ENCODE results near the gene E2F2.
A peak's percentile ranks its signal among the peaks of the same experiment; 100 is the strongest.
"Not testable (repeated sequence)": the region's sequence is repeated elsewhere in the genome, so short reads cannot be mapped to it uniquely, and the experiment has no call there.

The E2F2 gene

DNA sequence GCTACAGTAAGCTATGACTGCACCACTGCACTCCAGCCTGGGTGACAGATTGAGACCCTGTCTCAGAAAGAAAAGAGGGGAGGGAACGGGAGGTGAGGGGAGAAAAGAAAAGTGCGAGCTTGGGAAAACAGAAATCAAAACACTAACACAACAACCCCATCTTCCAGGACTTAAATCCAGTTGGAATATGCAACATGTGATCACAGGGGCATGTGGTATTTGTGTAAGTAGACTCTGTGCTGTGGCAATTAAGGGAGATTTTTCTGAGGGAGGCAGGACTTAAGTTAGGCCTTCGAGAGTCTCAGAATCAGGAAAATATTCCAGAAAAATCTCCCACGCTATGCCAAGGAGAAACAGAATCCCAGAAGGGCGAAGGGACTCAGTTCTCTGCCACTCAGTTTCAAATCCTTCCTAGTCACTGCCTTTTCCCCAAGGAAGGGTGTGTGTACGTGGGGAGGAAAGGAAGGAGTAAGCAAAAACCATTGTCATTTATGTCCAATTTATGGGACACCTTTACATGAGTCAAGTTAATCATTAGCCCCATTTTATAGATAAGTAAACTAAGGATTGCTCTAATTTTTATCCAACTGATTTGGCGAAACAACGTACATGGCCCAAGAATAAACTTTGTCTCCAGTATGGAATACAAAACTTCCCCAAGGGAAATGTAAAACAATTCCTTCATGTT lies 16.0 kb upstream of the E2F2 start:
- Histone ChIP-seq H3K27ac (ENCODE audit: insufficient read depth, low read length, poor library complexity, severe bottlenecking) (no peak overlapping the region), H3K9me3 (ENCODE audit: control insufficient read depth, low read length) (no peaks in the 10 kb centered on the region), H3K4me1 (ENCODE audit: control insufficient read depth, insufficient read depth, low read length, poor library complexity, severe bottlenecking) (no peaks in the 10 kb centered on the region), H3K36me3 (ENCODE audit: control insufficient read depth, insufficient read depth, low read length) (no peaks in the 10 kb centered on the region), H3K4me3 (ENCODE audit: insufficient read depth, low read depth, low read length, poor library complexity, severe bottlenecking) (no peak overlapping the region), H3K27me3 (replicated peaks; ENCODE audit: control insufficient read depth, insufficient read depth, low read length, poor library complexity, severe bottlenecking) (no peaks in the 10 kb centered on the region)
- DNase-seq, result no peak

- Histone ChIP-seq H3K4me1 (ENCODE audit: control insufficient read depth, insufficient read depth, low read length, poor library complexity, severe bottlenecking) (no peaks in the 10 kb centered on the region), H3K9me3 (ENCODE audit: control insufficient read depth, low read length) (no peaks in the 10 kb centered on the region), H3K27me3 (replicated peaks; ENCODE audit: control insufficient read depth, insufficient read depth, low read length, poor library complexity, severe bottlenecking) (no peaks in the 10 kb centered on the region), H3K27ac (ENCODE audit: insufficient read depth, low read length, poor library complexity, severe bottlenecking) (no peak overlapping the region), H3K36me3 (ENCODE audit: control insufficient read depth, insufficient read depth, low read length) (no peaks in the 10 kb centered on the region), H3K4me3 (ENCODE audit: insufficient read depth, low read depth, low read length, poor library complexity, severe bottlenecking) (no peak overlapping the region)
- no peak for DNase-seq
Observed at GRCh38 chr1:23545851-23546250, 14.8 kb upstream of the E2F2 start.

- DNase-seq, result peak; percentile 43 to 64 (median 45)
- Histone ChIP-seq H3K36me3 (ENCODE audit: control insufficient read depth, insufficient read depth, low read length) (no peaks in the 10 kb centered on the region), H3K9me3 (ENCODE audit: control insufficient read depth, low read length) (no peaks in the 10 kb centered on the region), H3K4me1 (ENCODE audit: control insufficient read depth, insufficient read depth, low read length, poor library complexity, severe bottlenecking) (peaks cover 2% of the 10 kb centered on the region), H3K4me3 (ENCODE audit: insufficient read depth, low read depth, low read length, poor library complexity, severe bottlenecking) (no peak overlapping the region), H3K27ac (ENCODE audit: insufficient read depth, low read length, poor library complexity, severe bottlenecking) (no peak overlapping the region), H3K27me3 (replicated peaks; ENCODE audit: control insufficient read depth, insufficient read depth, low read length, poor library complexity, severe bottlenecking) (no peaks in the 10 kb centered on the region)
Observed at GRCh38 chr1:23544444-23545389, 13.7 kb upstream of the E2F2 start.

- Histone ChIP-seq H3K4me1 (ENCODE audit: control insufficient read depth, insufficient read depth, low read length, poor library complexity, severe bottlenecking) (peaks cover 2% of the 10 kb centered on the region), H3K36me3 (ENCODE audit: control insufficient read depth, insufficient read depth, low read length) (no peaks in the 10 kb centered on the region), H3K27me3 (replicated peaks; ENCODE audit: control insufficient read depth, insufficient read depth, low read length, poor library complexity, severe bottlenecking) (no peaks in the 10 kb centered on the region), H3K27ac (ENCODE audit: insufficient read depth, low read length, poor library complexity, severe bottlenecking) (no peak overlapping the region), H3K9me3 (ENCODE audit: control insufficient read depth, low read length) (no peaks in the 10 kb centered on the region), H3K4me3 (ENCODE audit: insufficient read depth, low read depth, low read length, poor library complexity, severe bottlenecking) (no peak overlapping the region)
- no peak for DNase-seq
Observed at GRCh38 chr1:23543707-23544443, 12.8 kb upstream of the E2F2 start.

DNA sequence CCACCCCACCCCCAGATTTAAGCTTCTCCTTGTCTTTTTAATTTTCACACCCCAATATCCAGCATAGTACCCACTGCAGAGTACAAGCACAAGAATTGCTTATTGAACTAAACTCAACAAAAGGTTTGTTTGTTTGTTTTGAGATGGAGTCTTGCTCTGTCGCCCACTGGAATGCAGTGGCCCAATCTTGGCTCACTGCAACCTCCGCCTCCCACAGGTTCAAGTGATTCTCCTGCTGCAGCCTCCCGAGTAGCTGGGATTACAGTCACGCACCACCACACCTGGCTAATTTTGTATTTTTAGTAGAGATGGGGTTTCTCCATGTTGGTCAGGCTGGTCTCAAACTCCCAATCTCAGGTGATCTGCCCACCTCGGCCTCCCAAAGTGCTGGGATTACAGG lies 11.9 kb upstream of the E2F2 start:
- not testable (repeated sequence) for DNase-seq; H3K4me1 ChIP-seq (ENCODE audit: control insufficient read depth, insufficient read depth, low read length, poor library complexity, severe bottlenecking); H3K9me3 ChIP-seq (ENCODE audit: control insufficient read depth, low read length); H3K4me3 ChIP-seq (ENCODE audit: insufficient read depth, low read depth, low read length, poor library complexity, severe bottlenecking); H3K36me3 ChIP-seq (ENCODE audit: control insufficient read depth, insufficient read depth, low read length); H3K27me3 ChIP-seq (replicated peaks; ENCODE audit: control insufficient read depth, insufficient read depth, low read length, poor library complexity, severe bottlenecking); H3K27ac ChIP-seq (ENCODE audit: insufficient read depth, low read length, poor library complexity, severe bottlenecking)

DNA sequence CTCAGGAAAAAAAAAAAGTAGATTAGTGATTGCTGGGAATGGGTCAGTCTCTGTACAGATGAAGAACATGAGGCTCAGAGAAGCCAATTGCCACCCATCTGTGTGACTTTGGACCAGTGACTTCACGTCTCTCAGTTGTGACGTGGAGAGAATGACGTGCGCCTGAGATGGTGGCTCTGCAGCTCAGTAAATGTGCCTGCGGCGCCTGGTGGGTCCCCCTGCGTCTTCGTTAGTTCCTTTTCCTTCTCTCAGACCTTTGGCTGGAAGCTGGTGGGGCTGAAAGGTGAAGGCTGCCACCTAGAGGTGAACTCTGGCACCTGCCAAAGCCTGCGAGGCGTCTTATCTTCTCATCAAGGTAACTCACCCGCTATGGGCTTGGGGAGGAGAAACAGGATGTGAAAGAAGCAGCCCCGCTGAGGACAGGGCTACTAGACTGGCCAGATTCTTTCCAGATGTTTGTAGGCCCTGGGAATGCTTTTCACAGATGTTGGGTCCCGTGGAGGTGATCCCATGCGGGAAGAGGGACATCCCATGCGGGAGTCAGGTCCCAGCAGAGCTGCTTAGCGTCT lies 8.7 kb upstream of the E2F2 start:
- Histone ChIP-seq H3K4me3 (ENCODE audit: insufficient read depth, low read depth, low read length, poor library complexity, severe bottlenecking) (peak overlapping the region; percentile 28), H3K36me3 (ENCODE audit: control insufficient read depth, insufficient read depth, low read length) (no peaks in the 10 kb centered on the region), H3K27me3 (replicated peaks; ENCODE audit: control insufficient read depth, insufficient read depth, low read length, poor library complexity, severe bottlenecking) (no peaks in the 10 kb centered on the region), H3K4me1 (ENCODE audit: control insufficient read depth, insufficient read depth, low read length, poor library complexity, severe bottlenecking) (peaks cover 2% of the 10 kb centered on the region), H3K9me3 (ENCODE audit: control insufficient read depth, low read length) (no peaks in the 10 kb centered on the region), H3K27ac (ENCODE audit: insufficient read depth, low read length, poor library complexity, severe bottlenecking) (no peak overlapping the region)
- DNase-seq, result peak; percentile 83 to 88 (median 86)

- no peak for DNase-seq
- peaks cover 20% of the 10 kb centered on the region for H3K4me1 ChIP-seq (ENCODE audit: control insufficient read depth, insufficient read depth, low read length, poor library complexity, severe bottlenecking)
- no peaks in the 10 kb centered on the region for H3K27me3 ChIP-seq (replicated peaks; ENCODE audit: control insufficient read depth, insufficient read depth, low read length, poor library complexity, severe bottlenecking)
- no peak overlapping the region for H3K4me3 ChIP-seq (ENCODE audit: insufficient read depth, low read depth, low read length, poor library complexity, severe bottlenecking)
- H3K36me3 ChIP-seq (ENCODE audit: control insufficient read depth, insufficient read depth, low read length), result no peaks in the 10 kb centered on the region
- no peak overlapping the region for H3K27ac ChIP-seq (ENCODE audit: insufficient read depth, low read length, poor library complexity, severe bottlenecking)
- no peaks in the 10 kb centered on the region for H3K9me3 ChIP-seq (ENCODE audit: control insufficient read depth, low read length)
Observed at GRCh38 chr1:23537296-23537973, 6.4 kb upstream of the E2F2 start.

DNA sequence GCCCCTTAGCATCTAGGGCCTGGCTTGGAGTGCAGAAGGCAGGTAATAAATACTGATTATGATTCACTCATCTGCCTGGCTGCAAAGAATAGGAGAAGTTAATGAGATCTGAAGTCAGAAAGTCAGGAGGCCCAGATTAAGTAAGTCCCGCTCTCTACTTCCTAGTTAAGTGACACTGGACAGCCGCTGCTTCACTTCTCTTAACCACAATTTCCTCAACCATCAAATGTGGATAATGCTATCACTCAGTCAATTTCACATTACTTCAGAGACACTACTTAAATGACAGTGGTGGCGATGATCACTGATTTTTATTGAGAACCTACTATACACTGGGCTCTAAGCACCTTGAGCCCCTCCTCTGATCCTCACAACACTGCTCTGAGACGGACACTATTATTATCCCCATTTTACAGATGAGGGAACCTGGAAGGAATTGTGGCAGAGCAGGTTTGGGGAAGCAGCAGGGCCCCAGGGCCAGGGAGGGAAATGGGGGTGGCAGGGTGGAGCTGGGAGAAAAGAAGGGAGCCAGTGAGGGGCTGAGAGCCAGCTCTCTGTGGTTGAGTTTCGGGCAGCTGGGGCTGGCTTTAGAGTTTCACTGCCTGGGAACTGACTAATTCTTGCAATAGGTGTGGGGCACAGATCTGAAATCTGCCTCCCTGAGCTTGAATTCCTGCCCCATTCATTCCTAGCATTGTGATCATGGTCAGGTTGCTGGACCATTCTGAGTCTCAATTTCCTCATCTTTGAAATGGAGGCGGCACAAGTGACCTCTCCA lies 2.4 kb upstream of the E2F2 start:
- H3K4me3 ChIP-seq (ENCODE audit: insufficient read depth, low read depth, low read length, poor library complexity, severe bottlenecking), result no peak overlapping the region
- peaks cover 53% of the 10 kb centered on the region for H3K4me1 ChIP-seq (ENCODE audit: control insufficient read depth, insufficient read depth, low read length, poor library complexity, severe bottlenecking)
- no peaks in the 10 kb centered on the region for H3K9me3 ChIP-seq (ENCODE audit: control insufficient read depth, low read length)
- DNase-seq, result no peak
- H3K27me3 ChIP-seq (replicated peaks; ENCODE audit: control insufficient read depth, insufficient read depth, low read length, poor library complexity, severe bottlenecking), result no peaks in the 10 kb centered on the region
- H3K27ac ChIP-seq (ENCODE audit: insufficient read depth, low read length, poor library complexity, severe bottlenecking), result peak overlapping the region; percentile 50
- H3K36me3 ChIP-seq (ENCODE audit: control insufficient read depth, insufficient read depth, low read length), result no peaks in the 10 kb centered on the region

DNA sequence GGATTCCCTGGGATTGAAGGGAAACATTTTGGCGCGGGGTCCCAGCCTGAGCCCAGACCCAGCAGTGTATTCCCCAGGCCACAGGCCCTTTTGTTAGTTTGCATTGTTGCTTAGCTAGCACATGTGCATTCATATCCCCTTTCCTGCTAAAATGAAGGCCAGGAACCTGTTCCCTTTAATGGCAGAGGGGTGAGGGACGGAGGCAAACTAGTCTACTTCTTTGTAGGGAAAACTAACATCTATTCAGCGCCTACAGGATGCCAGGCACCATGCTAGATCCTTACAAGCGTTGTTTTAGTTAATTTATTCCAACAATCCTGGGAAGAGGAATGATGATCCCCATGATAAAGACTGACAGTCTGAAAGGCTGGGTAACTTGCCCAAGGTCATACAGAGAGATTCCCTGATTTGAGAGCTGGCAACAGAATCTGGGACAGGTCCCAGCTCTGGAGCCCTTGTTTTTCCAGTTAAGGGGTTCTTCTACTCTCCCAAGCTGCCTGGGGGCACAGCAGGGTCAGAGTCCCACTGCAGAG lies 595 bp upstream of the E2F2 start:
- peaks cover 71% of the 10 kb centered on the region for H3K4me1 ChIP-seq (ENCODE audit: control insufficient read depth, insufficient read depth, low read length, poor library complexity, severe bottlenecking)
- no peaks in the 10 kb centered on the region for H3K9me3 ChIP-seq (ENCODE audit: control insufficient read depth, low read length)
- peak overlapping the region; percentile 34 for H3K4me3 ChIP-seq (ENCODE audit: insufficient read depth, low read depth, low read length, poor library complexity, severe bottlenecking)
- H3K27ac ChIP-seq (ENCODE audit: insufficient read depth, low read length, poor library complexity, severe bottlenecking), result peak overlapping the region; percentile 53
- no peaks in the 10 kb centered on the region for H3K27me3 ChIP-seq (replicated peaks; ENCODE audit: control insufficient read depth, insufficient read depth, low read length, poor library complexity, severe bottlenecking)
- no peaks in the 10 kb centered on the region for H3K36me3 ChIP-seq (ENCODE audit: control insufficient read depth, insufficient read depth, low read length)
- no peak for DNase-seq
